Loucy (cell line): ENCODE results near the gene PLEKHH1.

Source experiments
- EZH2phosphoT487 ChIP-seq: fragments of 200-600 bp; IDR thresholded peaks from 2 replicates; pipeline ENCODE4 v1.6.1; 2018; ENCODE audit warnings: antibody characterized with exemption, mild to moderate bottlenecking, moderate library complexity, borderline replicate concordance
- TF ChIP-seq, protein P1 (sequence below): fragments of 200-600 bp; sonication (generic); conservative IDR thresholded peaks from 2 replicates; pipeline ENCODE4 v1.5.1; 2014; ENCODE audit warnings: mild to moderate bottlenecking, antibody characterized with exemption, low read length

- TF ChIP-seq, protein P1, sequence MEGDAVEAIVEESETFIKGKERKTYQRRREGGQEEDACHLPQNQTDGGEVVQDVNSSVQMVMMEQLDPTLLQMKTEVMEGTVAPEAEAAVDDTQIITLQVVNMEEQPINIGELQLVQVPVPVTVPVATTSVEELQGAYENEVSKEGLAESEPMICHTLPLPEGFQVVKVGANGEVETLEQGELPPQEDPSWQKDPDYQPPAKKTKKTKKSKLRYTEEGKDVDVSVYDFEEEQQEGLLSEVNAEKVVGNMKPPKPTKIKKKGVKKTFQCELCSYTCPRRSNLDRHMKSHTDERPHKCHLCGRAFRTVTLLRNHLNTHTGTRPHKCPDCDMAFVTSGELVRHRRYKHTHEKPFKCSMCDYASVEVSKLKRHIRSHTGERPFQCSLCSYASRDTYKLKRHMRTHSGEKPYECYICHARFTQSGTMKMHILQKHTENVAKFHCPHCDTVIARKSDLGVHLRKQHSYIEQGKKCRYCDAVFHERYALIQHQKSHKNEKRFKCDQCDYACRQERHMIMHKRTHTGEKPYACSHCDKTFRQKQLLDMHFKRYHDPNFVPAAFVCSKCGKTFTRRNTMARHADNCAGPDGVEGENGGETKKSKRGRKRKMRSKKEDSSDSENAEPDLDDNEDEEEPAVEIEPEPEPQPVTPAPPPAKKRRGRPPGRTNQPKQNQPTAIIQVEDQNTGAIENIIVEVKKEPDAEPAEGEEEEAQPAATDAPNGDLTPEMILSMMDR = no peak
- TF ChIP-seq EZH2phosphoT487 = no peak
Observed at GRCh38 chr14:67623114-67623513, 90.0 kb downstream of the PLEKHH1 start.
